Gastroesophageal sphincter (tissue), 4 donors: ENCODE results near the gene NUP107. TPM values are rescaled to one million over a fixed set of nuclear protein-coding genes. Genes with fewer than 3 reads are reported as not detected.

Experiments
- ATAC-seq: fragments of 150-250 bp; one replicate; pipeline ENCODE4 v1.9.1; 2016; ENCODE audit warnings: mild to moderate bottlenecking, moderate library complexity
- H3K27ac ChIP-seq, 4 donors: fragments of 200-600 bp; sonication (generic) in 3 of 4; 1 replicate in 3 of 4; 2 replicates in 1 of 4; pipeline ENCODE4 v1.5.1; 2016 to 2019
- H3K27me3 ChIP-seq: fragments of 200-600 bp; sonication (generic); one replicate; pipeline ENCODE4 v1.5.1; 2019
- H3K36me3 ChIP-seq, 2 donors: fragments of 200-600 bp; sonication (generic); one replicate each; pipeline ENCODE4 v1.5.1; 2019; ENCODE audit warnings: control low read depth in 1 of 2
- H3K4me1 ChIP-seq, 3 donors: fragments of 200-600 bp; sonication (generic); 1 replicate in 2 of 3; 2 replicates in 1 of 3; pipeline ENCODE4 v1.5.1; 2016 to 2019; ENCODE audit warnings: control low read depth in 2 of 3
- H3K4me3 ChIP-seq, 2 donors: fragments of 200-600 bp; sonication (generic); one replicate each; pipeline ENCODE4 v1.5.1; 2019; ENCODE audit warnings: mild to moderate bottlenecking in 1 of 2, moderate library complexity in 1 of 2
- H3K9me3 ChIP-seq, 3 donors: fragments of 200-600 bp; sonication (generic); one replicate each; pipeline ENCODE4 v1.5.1; 2017 to 2019; ENCODE audit warnings: control low read depth in 2 of 3
- EP300 ChIP-seq: sonication (generic); formaldehyde crosslinking; IDR thresholded peaks from one replicate; pipeline ENCODE4 v1.6.1; 2017; ENCODE audit warnings: antibody characterized with exemption, mild to moderate bottlenecking
- POLR2A ChIP-seq, 2 donors: fragments of 450-650 bp; IDR thresholded peaks; one replicate each; pipeline ENCODE4 v1.6.1; 2017; ENCODE audit warnings: antibody characterized with exemption in 2 of 2, mild to moderate bottlenecking in 2 of 2, moderate library complexity in 1 of 2
- POLR2AphosphoS5 ChIP-seq: sonication (generic); formaldehyde crosslinking; IDR thresholded peaks from one replicate; pipeline ENCODE4 v1.6.1; 2017; ENCODE audit warnings: antibody characterized with exemption
- WGBS, 2 donors: methylation state at CpG; one replicate each; pipeline ENCODE4 v1.1.5; 2018; ENCODE audit warnings: low coverage in 1 of 2; 5-methylcytosine and 5-hydroxymethylcytosine counted together
- total RNA-seq, 4 donors: library from RNA; depleted of rRNA; stranded (reverse); fragments of >200 nt; gene quantifications; one replicate each; pipeline ENCODE4 v1.1.0, GENCODE V29; 2016
- TF ChIP-seq, protein P1 (sequence below), 4 experiments: fragments of 200-600 bp in 2 of 4; fragments of 450-650 bp in 2 of 4; sonication (generic) in 1 of 4; IDR thresholded peaks; one replicate each; pipeline ENCODE4 v1.5.1; 2017 to 2019; ENCODE audit warnings: antibody characterized with exemption in 4 of 4, mild to moderate bottlenecking in 2 of 4, moderate library complexity in 2 of 4

The NUP107 gene
- total RNA-seq, 4 donors from 2014 or later, result 28.4 to 46.7 (median 29.5) TPM

DNA sequence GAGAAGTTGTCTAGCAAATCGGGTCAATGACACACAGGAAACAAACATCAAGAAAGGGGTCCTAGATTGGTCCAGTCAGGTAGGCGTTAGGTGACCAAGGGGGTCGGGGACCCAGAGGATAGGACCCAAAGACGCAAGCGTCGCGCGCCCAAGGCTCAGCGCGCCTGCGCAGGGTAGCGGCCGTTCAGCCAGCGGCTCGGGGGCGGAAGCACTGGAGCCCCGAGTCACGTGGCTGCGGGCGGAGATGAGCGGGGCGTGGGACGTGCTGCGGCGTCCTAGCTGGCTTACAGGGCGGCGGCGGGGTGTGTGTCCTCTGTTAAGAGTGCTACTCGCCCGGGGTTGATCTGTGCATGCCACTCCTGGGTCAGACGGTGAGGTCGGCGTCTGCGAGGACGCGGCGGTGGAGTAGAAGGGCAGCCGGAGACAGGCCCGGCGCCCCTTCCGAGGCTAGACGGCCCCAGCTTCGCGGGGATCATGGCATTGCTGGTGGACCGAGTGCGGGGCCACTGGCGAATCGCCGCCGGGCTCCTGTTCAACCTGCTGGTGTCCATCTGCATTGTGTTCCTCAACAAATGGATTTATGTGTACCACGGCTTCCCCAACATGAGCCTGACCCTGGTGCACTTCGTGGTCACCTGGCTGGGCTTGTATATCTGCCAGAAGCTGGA is 59.3 kb downstream of the NUP107 start, which contains the start of gene SLC35E3:
SLC35E3 (plus strand) TSS at position 273 of the 668 bp plus-strand sequence; CDS start at position 475, 202 bp downstream.
- peaks cover 0 to 44% (median 3%) of the 10 kb centered on the region in 3 donors for H3K4me1 ChIP-seq
- H3K4me3 ChIP-seq, result peak within 1 kb of the TSS; percentile 56 to 76
- H3K36me3 ChIP-seq, result peaks cover 0 to 33% of the 10 kb centered on the region in 2 donors
- peak within 1 kb of the TSS; percentile 63 to 88 (median 81) for H3K27ac ChIP-seq
- ATAC-seq, result peak; percentile 99
- WGBS, 2 donors, result 0% methylated on average over 1 to 3 of the region's 52 CpGs
- H3K9me3 ChIP-seq, result no peaks in the 10 kb centered on the region
- H3K27me3 ChIP-seq, result no peaks in the 10 kb centered on the region
- TF ChIP-seq, protein P1, sequence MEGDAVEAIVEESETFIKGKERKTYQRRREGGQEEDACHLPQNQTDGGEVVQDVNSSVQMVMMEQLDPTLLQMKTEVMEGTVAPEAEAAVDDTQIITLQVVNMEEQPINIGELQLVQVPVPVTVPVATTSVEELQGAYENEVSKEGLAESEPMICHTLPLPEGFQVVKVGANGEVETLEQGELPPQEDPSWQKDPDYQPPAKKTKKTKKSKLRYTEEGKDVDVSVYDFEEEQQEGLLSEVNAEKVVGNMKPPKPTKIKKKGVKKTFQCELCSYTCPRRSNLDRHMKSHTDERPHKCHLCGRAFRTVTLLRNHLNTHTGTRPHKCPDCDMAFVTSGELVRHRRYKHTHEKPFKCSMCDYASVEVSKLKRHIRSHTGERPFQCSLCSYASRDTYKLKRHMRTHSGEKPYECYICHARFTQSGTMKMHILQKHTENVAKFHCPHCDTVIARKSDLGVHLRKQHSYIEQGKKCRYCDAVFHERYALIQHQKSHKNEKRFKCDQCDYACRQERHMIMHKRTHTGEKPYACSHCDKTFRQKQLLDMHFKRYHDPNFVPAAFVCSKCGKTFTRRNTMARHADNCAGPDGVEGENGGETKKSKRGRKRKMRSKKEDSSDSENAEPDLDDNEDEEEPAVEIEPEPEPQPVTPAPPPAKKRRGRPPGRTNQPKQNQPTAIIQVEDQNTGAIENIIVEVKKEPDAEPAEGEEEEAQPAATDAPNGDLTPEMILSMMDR (IDR thresholded peaks at IDR 0.05), result peak in 1 of 4 experiments; percentile 30
- TF ChIP-seq EP300, result no peak
- TF ChIP-seq POLR2AphosphoS5, result peak; percentile 68
- TF ChIP-seq POLR2A (IDR thresholded peaks at IDR 0.05), result peak; percentile 43 to 49

DNA sequence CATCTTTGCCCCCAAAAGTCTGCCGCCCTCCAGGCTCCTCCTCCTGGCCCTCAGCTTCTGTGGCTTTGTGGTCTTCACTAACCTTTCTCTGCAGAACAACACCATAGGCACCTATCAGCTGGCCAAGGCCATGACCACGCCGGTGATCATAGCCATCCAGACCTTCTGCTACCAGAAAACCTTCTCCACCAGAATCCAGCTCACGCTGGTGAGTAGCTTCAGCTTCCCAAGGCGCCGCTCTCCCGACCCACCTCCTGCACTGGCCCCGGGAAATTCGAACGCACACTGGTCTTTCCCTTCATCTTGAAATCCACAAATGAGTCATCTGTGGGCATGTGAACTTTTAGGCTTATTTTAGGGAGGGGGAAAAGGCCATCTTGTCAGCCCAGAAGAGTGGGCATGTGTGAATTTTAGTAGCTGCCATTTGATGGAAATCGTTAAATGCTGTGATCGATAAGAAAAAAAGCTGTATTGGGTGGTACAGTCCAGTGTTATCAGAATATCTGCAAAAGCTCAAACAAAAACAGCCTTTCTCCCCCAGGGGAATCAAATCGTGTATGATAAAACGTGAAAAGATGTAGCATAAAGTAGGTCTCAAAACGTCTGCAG is 59.9 kb downstream of the NUP107 start:
- peaks cover 0 to 44% (median 3%) of the 10 kb centered on the region in 3 donors for H3K4me1 ChIP-seq
- H3K27me3 ChIP-seq, result no peaks in the 10 kb centered on the region
- H3K36me3 ChIP-seq, result peaks cover 0 to 32% of the 10 kb centered on the region in 2 donors
- TF ChIP-seq EP300 (no peak), POLR2A (IDR thresholded peaks at IDR 0.05) (no peak), POLR2AphosphoS5 (no peak)
- TF ChIP-seq, protein P1 (IDR thresholded peaks at IDR 0.05), result no peak
- no peaks in the 10 kb centered on the region for H3K9me3 ChIP-seq
- H3K27ac ChIP-seq, result peak overlapping the region in 3 of 4 donors; percentile 78 to 88 (median 84)
- WGBS, 2 donors, result 3 to 8% methylated on average over 4 to 13 of the region's 15 CpGs
- peak; percentile 47 for ATAC-seq
- peak overlapping the region; percentile 56 to 76 for H3K4me3 ChIP-seq

DNA sequence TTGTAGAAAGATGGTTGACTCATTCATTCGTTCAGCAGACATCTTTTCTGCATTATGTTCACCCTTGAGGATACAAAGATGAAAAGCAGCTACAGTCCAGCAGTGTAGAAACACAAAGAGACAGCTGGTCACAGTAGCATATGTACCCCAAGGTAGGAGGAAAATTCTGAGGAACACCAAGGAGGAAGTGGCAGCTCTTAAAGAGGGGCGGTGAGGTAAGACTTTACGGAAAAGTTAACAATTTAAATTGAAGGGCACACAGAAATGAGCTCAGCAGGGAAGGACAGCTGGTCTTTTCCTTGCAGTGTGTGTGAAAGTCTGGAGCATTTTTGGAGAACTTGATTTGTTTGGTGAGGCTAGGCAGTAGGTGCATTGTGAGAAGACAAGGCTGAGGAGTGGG is 62.7 kb downstream of the NUP107 start:
- Histone ChIP-seq H3K27ac (no peak overlapping the region), H3K36me3 (peaks cover 0 to 43% of the 10 kb centered on the region in 2 donors), H3K9me3 (no peaks in the 10 kb centered on the region), H3K27me3 (no peaks in the 10 kb centered on the region), H3K4me1 (peaks cover 0 to 44% (median 3%) of the 10 kb centered on the region in 3 donors), H3K4me3 (no peak overlapping the region)
- WGBS, 2 donors, result 89% methylated on average over 2 to 3 of the region's 3 CpGs
- no peak for TF ChIP-seq POLR2A (IDR thresholded peaks at IDR 0.05)
- TF ChIP-seq, protein P1 (IDR thresholded peaks at IDR 0.05), result no peak
- no peak for TF ChIP-seq EP300
- TF ChIP-seq POLR2AphosphoS5, result no peak
- ATAC-seq, result no peak

DNA sequence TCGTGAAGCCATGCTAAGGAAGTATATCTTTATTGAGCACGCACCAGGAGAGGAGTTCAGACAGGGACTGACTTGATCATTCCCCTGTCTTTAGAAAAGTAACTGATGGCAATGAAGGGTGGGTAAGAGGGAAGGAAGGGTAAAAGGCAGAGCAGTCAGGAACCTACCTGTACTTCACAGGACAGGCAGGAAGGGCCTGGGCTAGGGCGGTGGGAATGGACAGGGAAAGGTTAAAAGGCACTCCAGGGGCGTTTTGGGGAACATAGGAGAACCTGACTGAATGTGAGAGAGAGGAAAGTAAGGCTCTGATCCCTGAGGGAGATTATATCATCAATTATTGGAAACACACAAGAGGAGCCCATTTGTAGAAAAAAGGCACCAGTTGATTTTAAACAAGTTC is 63.1 kb downstream of the NUP107 start:
- H3K4me3 ChIP-seq, result no peak overlapping the region
- TF ChIP-seq POLR2AphosphoS5 (no peak), EP300 (no peak)
- TF ChIP-seq, protein P1 (IDR thresholded peaks at IDR 0.05), result no peak
- no peak for ATAC-seq
- no peak overlapping the region for H3K27ac ChIP-seq
- WGBS, 2 donors, result 66 to 87% methylated on average over 2 to 3 of the region's 4 CpGs
- no peaks in the 10 kb centered on the region for H3K27me3 ChIP-seq
- H3K36me3 ChIP-seq, result peaks cover 0 to 47% of the 10 kb centered on the region in 2 donors
- no peaks in the 10 kb centered on the region for H3K9me3 ChIP-seq
- peaks cover 0 to 44% (median 3%) of the 10 kb centered on the region in 3 donors for H3K4me1 ChIP-seq
